ENCODE data around the gene PDCD4. TPM values are rescaled to one million over a fixed set of nuclear protein-coding genes. Genes with fewer than 3 reads are reported as not detected.

PDCD4 gene
- total RNA-seq, 1 donor from 2014 or later = 77.9 TPM

DNA sequence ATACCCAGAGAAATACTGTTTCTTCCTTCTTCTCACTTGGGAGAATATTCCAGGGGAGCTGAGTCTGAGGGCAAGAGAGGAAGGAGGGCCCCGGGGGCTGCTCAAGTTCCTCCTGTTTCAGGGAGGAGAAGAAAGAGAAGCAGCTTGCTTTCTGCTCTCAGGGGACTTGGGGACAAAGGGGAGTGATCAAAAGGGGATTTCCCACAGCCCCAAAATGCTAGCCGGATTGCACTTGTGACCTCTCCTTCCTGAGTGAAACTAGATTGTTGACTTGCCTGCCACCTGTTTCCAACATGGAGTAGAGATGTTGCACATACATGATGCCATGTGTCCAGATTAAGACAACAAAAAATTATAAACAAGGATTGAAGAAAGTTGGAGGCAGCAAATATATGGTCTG lies 28.7 kb upstream of the PDCD4 start:
- Histone ChIP-seq H3K27me3 (ENCODE audit: control insufficient read depth, insufficient read depth, low read length) (no peaks in the 10 kb centered on the region), H3K36me3 (ENCODE audit: control insufficient read depth, insufficient read depth, low read length) (no peaks in the 10 kb centered on the region), H3K4me3 (ENCODE audit: low read depth, low read length) (no peak overlapping the region)
- FAIRE-seq = no peak
- DNase-seq (ENCODE audit: low read depth) = no peak
- no peak for TF ChIP-seq CTCF (IDR thresholded peaks at IDR 0.05; ENCODE audit: insufficient read depth, low read length, severe bottlenecking)

DNA sequence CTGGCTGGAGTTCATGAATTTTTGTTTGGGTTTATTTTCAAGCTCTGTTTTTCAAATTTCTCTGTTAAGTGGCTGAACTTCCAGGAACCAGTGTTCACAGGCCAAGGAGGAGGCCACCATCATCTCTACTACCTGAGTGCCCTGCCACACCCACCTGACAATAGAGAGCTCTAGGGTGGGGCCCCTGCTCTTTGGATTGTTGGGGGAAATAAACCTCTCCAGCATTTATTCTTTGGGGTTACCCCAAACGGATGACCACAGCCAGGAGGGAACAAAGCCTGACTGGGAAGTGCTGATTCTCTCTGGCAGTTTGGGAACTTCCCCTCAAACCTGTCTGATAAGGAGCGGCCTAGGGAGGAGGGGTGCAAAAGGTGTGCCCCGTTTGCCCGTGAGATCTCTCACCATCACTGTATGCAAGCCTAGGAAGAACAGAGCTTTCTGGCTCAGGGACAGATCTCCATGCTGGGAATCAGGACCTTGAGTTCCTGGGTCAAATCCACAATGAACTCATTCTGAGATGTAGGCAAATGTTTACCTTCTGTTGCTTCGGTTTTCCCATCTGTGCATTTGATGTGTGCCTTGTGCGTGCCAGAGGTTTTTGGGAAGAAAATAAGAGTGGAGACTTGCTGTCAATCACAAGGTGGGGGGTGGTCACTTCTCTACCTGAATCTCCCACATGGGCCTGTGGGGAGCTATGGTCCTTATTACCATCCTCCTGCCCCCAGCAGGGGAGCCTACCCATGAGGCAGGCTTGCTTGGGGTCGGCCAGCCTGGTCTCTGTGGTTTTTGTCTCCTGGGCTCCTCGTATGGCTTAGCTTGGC lies 27.7 kb upstream of the PDCD4 start:
- TF ChIP-seq CTCF (IDR thresholded peaks at IDR 0.05; ENCODE audit: insufficient read depth, low read length, severe bottlenecking) = no peak
- no peaks in the 10 kb centered on the region for H3K36me3 ChIP-seq (ENCODE audit: control insufficient read depth, insufficient read depth, low read length)
- FAIRE-seq (no peak), DNase-seq (ENCODE audit: low read depth) (no peak)
- no peak overlapping the region for H3K4me3 ChIP-seq (ENCODE audit: low read depth, low read length)
- H3K27me3 ChIP-seq (ENCODE audit: control insufficient read depth, insufficient read depth, low read length) = no peaks in the 10 kb centered on the region

DNA sequence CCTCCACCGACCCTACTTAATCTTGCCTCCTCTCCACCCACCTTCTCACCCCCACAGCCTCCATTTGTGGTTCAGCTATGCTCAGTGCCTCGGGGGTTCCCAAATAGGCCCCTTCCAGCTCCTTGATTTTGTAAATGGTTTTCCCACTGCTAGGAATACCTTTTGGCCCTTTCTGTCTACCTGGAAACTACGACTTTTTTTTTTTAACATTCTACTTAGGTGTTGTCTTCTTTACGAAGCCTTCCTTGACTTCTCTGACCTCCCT lies 27.2 kb upstream of the PDCD4 start:
- FAIRE-seq (no peak), DNase-seq (ENCODE audit: low read depth) (no peak)
- Histone ChIP-seq H3K36me3 (ENCODE audit: control insufficient read depth, insufficient read depth, low read length) (no peaks in the 10 kb centered on the region), H3K27me3 (ENCODE audit: control insufficient read depth, insufficient read depth, low read length) (no peaks in the 10 kb centered on the region), H3K4me3 (ENCODE audit: low read depth, low read length) (no peak overlapping the region)
- TF ChIP-seq CTCF (IDR thresholded peaks at IDR 0.05; ENCODE audit: insufficient read depth, low read length, severe bottlenecking) = no peak

DNA sequence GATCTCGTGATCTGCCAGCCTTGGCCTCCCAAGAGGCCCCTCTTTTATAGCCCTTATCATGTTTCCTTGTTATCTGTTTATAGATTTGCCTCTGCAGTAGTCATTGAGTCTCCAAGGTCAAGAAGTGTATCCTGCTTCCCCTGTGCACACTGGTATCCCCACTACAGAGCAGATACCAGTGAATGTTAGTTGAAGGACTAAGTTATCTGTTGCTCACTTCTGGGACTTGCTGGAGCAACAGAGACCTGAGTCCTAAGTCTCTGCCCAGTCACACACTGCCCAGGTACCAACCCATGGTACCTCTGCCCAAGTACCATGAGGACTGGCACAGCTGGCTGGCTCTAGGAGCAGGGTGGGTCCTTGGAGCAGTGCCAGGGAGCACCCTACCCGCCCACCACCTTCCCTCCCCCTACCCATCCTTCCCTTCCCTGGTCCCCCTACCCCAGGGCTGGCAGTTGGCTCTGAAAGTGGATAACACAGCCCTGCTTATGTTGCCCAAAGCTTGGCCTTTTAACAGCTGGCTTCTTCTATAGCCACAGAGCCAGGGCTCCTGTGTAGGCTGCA lies 26.5 kb upstream of the PDCD4 start:
- FAIRE-seq = no peak
- Histone ChIP-seq H3K36me3 (ENCODE audit: control insufficient read depth, insufficient read depth, low read length) (no peaks in the 10 kb centered on the region), H3K27me3 (ENCODE audit: control insufficient read depth, insufficient read depth, low read length) (no peaks in the 10 kb centered on the region), H3K4me3 (ENCODE audit: low read depth, low read length) (no peak overlapping the region)
- no peak for DNase-seq (ENCODE audit: low read depth)
- TF ChIP-seq CTCF (IDR thresholded peaks at IDR 0.05; ENCODE audit: insufficient read depth, low read length, severe bottlenecking) = no peak

GRCh38 chr10:110845756-110846620 lies 25.7 kb upstream of the PDCD4 start:
- H3K4me3 ChIP-seq (ENCODE audit: low read depth, low read length) = no peak overlapping the region
- no peaks in the 10 kb centered on the region for H3K27me3 ChIP-seq (ENCODE audit: control insufficient read depth, insufficient read depth, low read length)
- FAIRE-seq (no peak), DNase-seq (ENCODE audit: low read depth) (no peak)
- no peak for TF ChIP-seq CTCF (IDR thresholded peaks at IDR 0.05; ENCODE audit: insufficient read depth, low read length, severe bottlenecking)
- H3K36me3 ChIP-seq (ENCODE audit: control insufficient read depth, insufficient read depth, low read length) = no peaks in the 10 kb centered on the region

All from bronchial epithelial cell (primary cell).